H9 (cell line): ENCODE data around the gene HCRTR1. TPM values are rescaled to one million over a fixed set of nuclear protein-coding genes. Genes with fewer than 3 reads are reported as not detected.

Experiments
- DNase-seq: peaks from one replicate; pipeline ENCODE4 v3.0.0-alpha.2; 2017
- H2AFZ ChIP-seq: one replicate; pipeline ENCODE4 v1.6.1; 2013; ENCODE audit warnings: mild to moderate bottlenecking, low read length, control low read depth, moderate library complexity
- H2AK5ac ChIP-seq: 2 replicates; pipeline ENCODE4 v1.6.1; 2013; ENCODE audit warnings: low read length, control low read depth, mixed read lengths; ENCODE audit not compliant: insufficient read length
- H2BK120ac ChIP-seq: one replicate; pipeline ENCODE4 v1.6.1; 2013; ENCODE audit warnings: low read depth, mild to moderate bottlenecking, low read length, control low read depth, inconsistent platforms; ENCODE audit not compliant: poor library complexity, severe bottlenecking
- H2BK12ac ChIP-seq: 2 replicates; pipeline ENCODE4 v1.6.1; 2013; ENCODE audit warnings: low read length, control low read depth, mixed read lengths, low read depth; ENCODE audit not compliant: insufficient read length
- H2BK15ac ChIP-seq: 2 replicates; pipeline ENCODE4 v1.6.1; 2013; ENCODE audit warnings: low read depth, low read length, control low read depth
- H2BK20ac ChIP-seq: one replicate; pipeline ENCODE4 v1.6.1; 2013; ENCODE audit warnings: low read depth, mild to moderate bottlenecking, low read length, control low read depth, inconsistent platforms; ENCODE audit not compliant: poor library complexity, severe bottlenecking
- H2BK5ac ChIP-seq: 2 replicates; pipeline ENCODE4 v1.6.1; 2013; ENCODE audit warnings: low read length, control low read depth, mixed read lengths; ENCODE audit not compliant: insufficient read length
- H3K14ac ChIP-seq: 2 replicates; pipeline ENCODE4 v1.6.1; 2013; ENCODE audit warnings: low read length, control low read depth; ENCODE audit not compliant: insufficient read depth
- H3K18ac ChIP-seq: 2 replicates; pipeline ENCODE4 v1.6.1; 2013; ENCODE audit warnings: low read depth, mild to moderate bottlenecking, mixed read lengths, low read length, control low read depth; ENCODE audit not compliant: insufficient read length
- H3K23ac ChIP-seq: 2 replicates; pipeline ENCODE4 v1.6.1; 2013; ENCODE audit warnings: low read length, control low read depth, mixed read lengths, low read depth; ENCODE audit not compliant: insufficient read length
- H3K23me2 ChIP-seq: 2 replicates; pipeline ENCODE4 v1.6.1; 2013; ENCODE audit warnings: low read depth, mild to moderate bottlenecking, mixed read lengths, low read length, control low read depth; ENCODE audit not compliant: insufficient read length, poor library complexity, severe bottlenecking
- H3K27ac ChIP-seq: 2 replicates; pipeline ENCODE4 v1.5.1; 2013; ENCODE audit warnings: low read length, control low read depth, mixed read lengths, low read depth; ENCODE audit not compliant: insufficient read length
- H3K27me3 ChIP-seq: 2 replicates; pipeline ENCODE4 v1.6.1; 2013; ENCODE audit warnings: low read length, control low read depth, inconsistent platforms; ENCODE audit not compliant: insufficient read depth
- H3K4ac ChIP-seq: 2 replicates; pipeline ENCODE4 v1.6.1; 2013; ENCODE audit warnings: low read depth, mild to moderate bottlenecking, control low read depth, inconsistent platforms, low read length, moderate library complexity
- H3K4me1 ChIP-seq: 2 replicates; pipeline ENCODE4 v1.6.1; 2013; ENCODE audit warnings: low read length, control low read depth, inconsistent platforms; ENCODE audit not compliant: insufficient read depth
- H3K4me2 ChIP-seq: 2 replicates; pipeline ENCODE4 v1.6.1; 2013; ENCODE audit warnings: low read length, control low read depth, mixed read lengths; ENCODE audit not compliant: insufficient read length, insufficient read depth
- H3K56ac ChIP-seq: 2 replicates; pipeline ENCODE4 v1.6.1; 2013; ENCODE audit warnings: low read depth, mild to moderate bottlenecking, mixed read lengths, low read length, control low read depth; ENCODE audit not compliant: insufficient read length
- H3K79me1 ChIP-seq: 2 replicates; pipeline ENCODE4 v1.6.1; 2013; ENCODE audit warnings: low read depth, mild to moderate bottlenecking, moderate library complexity, low read length, control low read depth, inconsistent platforms; ENCODE audit not compliant: insufficient read depth, poor library complexity, severe bottlenecking
- H3K79me2 ChIP-seq: 2 replicates; pipeline ENCODE4 v1.6.1; 2013; ENCODE audit warnings: low read length, control low read depth, inconsistent platforms; ENCODE audit not compliant: insufficient read depth
- H3K9ac ChIP-seq: 2 replicates; pipeline ENCODE4 v1.6.1; 2013; ENCODE audit warnings: low read length, control low read depth, mixed read lengths; ENCODE audit not compliant: insufficient read length; ENCODE audit errors: extremely low read depth
- H3K9me3 ChIP-seq: one replicate; pipeline ENCODE4 v1.6.1; 2013; ENCODE audit warnings: low read depth, low read length, inconsistent platforms; ENCODE audit not compliant: control insufficient read depth
- H3T11ph ChIP-seq: one replicate; pipeline ENCODE4 v1.6.1; 2013; ENCODE audit warnings: mild to moderate bottlenecking, low read length, control low read depth, inconsistent platforms
- H4K20me1 ChIP-seq: one replicate; pipeline ENCODE4 v1.6.1; 2013; ENCODE audit not compliant: control insufficient read depth, insufficient read length, insufficient read depth
- H4K5ac ChIP-seq: 2 replicates; pipeline ENCODE4 v1.6.1; 2013; ENCODE audit warnings: low read depth, mild to moderate bottlenecking, mixed read lengths, low read length, control low read depth; ENCODE audit not compliant: insufficient read length
- H4K8ac ChIP-seq: replicated peaks from 2 replicates; pipeline ENCODE4 v1.6.1; 2013; ENCODE audit warnings: low read length, control low read depth, mixed read lengths, low read depth; ENCODE audit not compliant: insufficient read length
- H4K91ac ChIP-seq: 2 replicates; pipeline ENCODE4 v1.6.1; 2013; ENCODE audit warnings: low read depth, mild to moderate bottlenecking, moderate library complexity, mixed read lengths, low read length, control low read depth; ENCODE audit not compliant: insufficient read length
- H3K27ac Mint-ChIP-seq, 3 experiments: 2 replicates in 2 of 3; 3 replicates in 1 of 3; pipeline ENCODE4 v1.8.0; 2020 to 2021; ENCODE audit warnings: mixed read lengths in 3 of 3, mild to moderate bottlenecking in 1 of 3, moderate library complexity in 1 of 3
- H3K27me3 Mint-ChIP-seq: 2 replicates; pipeline ENCODE4 v1.8.0; 2021; ENCODE audit warnings: low read depth, mild to moderate bottlenecking, moderate library complexity, mixed read lengths
- H3K36me3 Mint-ChIP-seq, 3 experiments: 2 replicates in 2 of 3; 3 replicates in 1 of 3; pipeline ENCODE4 v1.8.0; 2020 to 2021; ENCODE audit warnings: low read depth in 3 of 3, mixed read lengths in 3 of 3; ENCODE audit not compliant: insufficient read depth in 1 of 3
- H3K4me1 Mint-ChIP-seq, 2 experiments: 2 replicates each; pipeline ENCODE4 v1.8.0; 2020; ENCODE audit warnings: mixed read lengths in 2 of 2
- H3K4me3 Mint-ChIP-seq, 2 experiments: 2 replicates in 1 of 2; 3 replicates in 1 of 2; pipeline ENCODE4 v1.8.0; 2020 to 2021; ENCODE audit warnings: mild to moderate bottlenecking in 2 of 2, mixed read lengths in 2 of 2, moderate library complexity in 1 of 2
- H3K9me3 Mint-ChIP-seq, 2 experiments: 2 replicates in 1 of 2; 3 replicates in 1 of 2; pipeline ENCODE4 v1.8.0; 2020; ENCODE audit warnings: mild to moderate bottlenecking in 2 of 2, mixed read lengths in 2 of 2, moderate library complexity in 1 of 2
- CTCF ChIP-seq: fragments of 200-600 bp; sonication (generic); conservative IDR thresholded peaks from 3 replicates; pipeline ENCODE4 v1.8.0; 2021; ENCODE audit warnings: antibody characterized with exemption, mild to moderate bottlenecking
- WGBS: extraction: QIAGEN DNeasy Blood & Tissue Kit; methylation state at CpG from one replicate; pipeline ENCODE4 v1.1.7; 2013; ENCODE audit warnings: missing lambda C conversion rate, low lambda C conversion rate, mixed read lengths; ENCODE audit not compliant: insufficient read length; ENCODE audit errors: extremely low coverage; 5-methylcytosine and 5-hydroxymethylcytosine counted together
- total RNA-seq: library from RNA; stranded (reverse); gene quantifications from 2 replicates; pipeline ENCODE4 v1.2.1, GENCODE V29; 2021

The HCRTR1 gene
- total RNA-seq, 1 experiment from 2014 or later: not detected

- peaks cover 2% of the 10 kb centered on the region for H4K20me1 ChIP-seq
- no CpG with 5 or more reads among the region's 5 CpGs for WGBS
- no peak overlapping the region for H2BK15ac ChIP-seq
- no peak overlapping the region; a peak in 1 of 7 replicates for H3K27ac Mint-ChIP-seq
- no peak overlapping the region for H2AFZ ChIP-seq
- peaks cover 4 to 17% of the 10 kb centered on the region in 2 experiments; a peak in 3 of 4 replicates for H3K4me1 Mint-ChIP-seq
- H3K4me2 ChIP-seq: no peak overlapping the region
- no peak overlapping the region for H2BK5ac ChIP-seq
- no peak overlapping the region for H3T11ph ChIP-seq
- H3K27me3 Mint-ChIP-seq: peaks cover 26% of the 10 kb centered on the region
- no peaks in the 10 kb centered on the region for H3K4me1 ChIP-seq
- no peak overlapping the region for H2BK120ac ChIP-seq
- H3K79me2 ChIP-seq: no peaks in the 10 kb centered on the region
- no peaks in the 10 kb centered on the region for H3K79me1 ChIP-seq
- H3K23ac ChIP-seq: no peak overlapping the region
- H2BK12ac ChIP-seq: no peak overlapping the region
- H4K5ac ChIP-seq: no peak overlapping the region
- H3K23me2 ChIP-seq: peaks cover 5% of the 10 kb centered on the region
- no peak overlapping the region for H4K91ac ChIP-seq
- no peak overlapping the region for H3K14ac ChIP-seq
- TF ChIP-seq CTCF: no peak
- no peaks in the 10 kb centered on the region for H3K9me3 ChIP-seq
- no peak overlapping the region for H3K18ac ChIP-seq
- no peak overlapping the region for H3K4me3 Mint-ChIP-seq
- no peak overlapping the region for H2BK20ac ChIP-seq
- no peaks in the 10 kb centered on the region for H3K36me3 Mint-ChIP-seq
- no peak overlapping the region for H3K9ac ChIP-seq
- H3K4ac ChIP-seq: no peak overlapping the region
- no peak overlapping the region for H2AK5ac ChIP-seq
- H3K27ac ChIP-seq: no peak overlapping the region
- H4K8ac ChIP-seq: no peak overlapping the region
- no peak overlapping the region for H3K56ac ChIP-seq
- H3K9me3 Mint-ChIP-seq: no peaks in the 10 kb centered on the region
- DNase-seq: no peak
- H3K27me3 ChIP-seq: peaks cover 9% of the 10 kb centered on the region; the same call in 1 of the 2 replicates
Observed at GRCh38 chr1:31621498-31621820, 4.0 kb downstream of the HCRTR1 start.
